GM10248 (cell line): ENCODE measurements around the gene SENP1.

Experiments
- CTCF ChIA-PET: fragments of 300-600 bp; sonication (Branson Sonifier 250); formaldehyde crosslinking; extraction: SDS; loops from one replicate; lab custom pipeline; 2021; ENCODE audit warnings: antibody characterized with exemption; lab: Yijun Ruan, JAX
- POLR2A ChIA-PET: fragments of 350-650 bp; sonication (Branson Sonifier 250); formaldehyde crosslinking; extraction: SDS; loops from one replicate; lab custom pipeline; 2020; ENCODE audit warnings: antibody characterized with exemption; lab: Yijun Ruan, JAX
- DNase-seq: peaks from one replicate; pipeline ENCODE4 v3.0.0; 2012; ENCODE audit errors: extremely low spot score
- CTCF ChIP-seq: IDR thresholded peaks from 2 replicates; pipeline ENCODE4 v1.5.1; 2012; ENCODE audit warnings: mild to moderate bottlenecking, low read depth; ENCODE audit errors: extremely low read depth, missing control alignments, control extremely low read depth

Gene SENP1

GRCh38 chr12:48005001-48005749 is 100.7 kb downstream of the SENP1 start:
- ChIA-PET CTCF (interaction anchor here (1.0 to 1.1 kb wide), 2 partner anchors 12 to 58 kb away, joined by 3 to 4 read pairs; no protein-coding TSS in a partner anchor), POLR2A (no interaction called here)
- TF ChIP-seq CTCF = no peak
- no peak for DNase-seq

- DNase-seq = no peak
- no peak for TF ChIP-seq CTCF
- ChIA-PET POLR2A (no interaction called here), CTCF (no interaction called here)
These were observed 101.6 kb downstream of the SENP1 start, which contains the start of gene COL2A1 for GRCh38 chr12:48004053-48004941. Gene COL2A1, minus strand, starts transcription at chr12:48004476. Its CDS starts 155 bp downstream, at chr12:48004321.

- ChIA-PET CTCF (no interaction called here), POLR2A (no interaction called here)
- DNase-seq = no peak
- no peak for TF ChIP-seq CTCF
These were observed 102.4 kb downstream of the SENP1 start for GRCh38 chr12:48003226-48004052.

GRCh38 chr12:48002773-48003218 is 103.1 kb downstream of the SENP1 start:
- no peak for DNase-seq
- ChIA-PET CTCF (no interaction called here), POLR2A (no interaction called here)
- TF ChIP-seq CTCF = no peak

- no peak for DNase-seq
- no peak for TF ChIP-seq CTCF
- POLR2A ChIA-PET = no interaction called here
These were observed 103.5 kb downstream of the SENP1 start for GRCh38 chr12:48002414-48002730.

More at GRCh38 chr12:48002414-48002730, 103.5 kb downstream of the SENP1 start:
- CTCF ChIA-PET = interaction anchor here (1.7 kb wide), 1 partner anchor 162 kb away, joined by 4 read pairs; no protein-coding TSS in a partner anchor
